H9 (cell line): ENCODE data around the gene COL8A1. TPM values are rescaled to one million over a fixed set of nuclear protein-coding genes. Genes with fewer than 3 reads are reported as not detected.
A peak's percentile ranks its signal among the peaks of the same experiment; 100 is the strongest.

ENCODE experiments used
- DNase-seq: peaks from one replicate; pipeline ENCODE4 v3.0.0-alpha.2; 2017
- H2AFZ ChIP-seq: one replicate; pipeline ENCODE4 v1.6.1; 2013; ENCODE audit warnings: mild to moderate bottlenecking, low read length, control low read depth, moderate library complexity
- H2AK5ac ChIP-seq: 2 replicates; pipeline ENCODE4 v1.6.1; 2013; ENCODE audit warnings: low read length, control low read depth, mixed read lengths; ENCODE audit not compliant: insufficient read length
- H2BK120ac ChIP-seq: one replicate; pipeline ENCODE4 v1.6.1; 2013; ENCODE audit warnings: low read depth, mild to moderate bottlenecking, low read length, control low read depth, inconsistent platforms; ENCODE audit not compliant: poor library complexity, severe bottlenecking
- H2BK12ac ChIP-seq: 2 replicates; pipeline ENCODE4 v1.6.1; 2013; ENCODE audit warnings: low read length, control low read depth, mixed read lengths, low read depth; ENCODE audit not compliant: insufficient read length
- H2BK15ac ChIP-seq: 2 replicates; pipeline ENCODE4 v1.6.1; 2013; ENCODE audit warnings: low read depth, low read length, control low read depth
- H2BK20ac ChIP-seq: one replicate; pipeline ENCODE4 v1.6.1; 2013; ENCODE audit warnings: low read depth, mild to moderate bottlenecking, low read length, control low read depth, inconsistent platforms; ENCODE audit not compliant: poor library complexity, severe bottlenecking
- H2BK5ac ChIP-seq: 2 replicates; pipeline ENCODE4 v1.6.1; 2013; ENCODE audit warnings: low read length, control low read depth, mixed read lengths; ENCODE audit not compliant: insufficient read length
- H3K14ac ChIP-seq: 2 replicates; pipeline ENCODE4 v1.6.1; 2013; ENCODE audit warnings: low read length, control low read depth; ENCODE audit not compliant: insufficient read depth
- H3K18ac ChIP-seq: 2 replicates; pipeline ENCODE4 v1.6.1; 2013; ENCODE audit warnings: low read depth, mild to moderate bottlenecking, mixed read lengths, low read length, control low read depth; ENCODE audit not compliant: insufficient read length
- H3K23ac ChIP-seq: 2 replicates; pipeline ENCODE4 v1.6.1; 2013; ENCODE audit warnings: low read length, control low read depth, mixed read lengths, low read depth; ENCODE audit not compliant: insufficient read length
- H3K23me2 ChIP-seq: 2 replicates; pipeline ENCODE4 v1.6.1; 2013; ENCODE audit warnings: low read depth, mild to moderate bottlenecking, mixed read lengths, low read length, control low read depth; ENCODE audit not compliant: insufficient read length, poor library complexity, severe bottlenecking
- H3K27ac ChIP-seq: 2 replicates; pipeline ENCODE4 v1.5.1; 2013; ENCODE audit warnings: low read length, control low read depth, mixed read lengths, low read depth; ENCODE audit not compliant: insufficient read length
- H3K27me3 ChIP-seq: 2 replicates; pipeline ENCODE4 v1.6.1; 2013; ENCODE audit warnings: low read length, control low read depth, inconsistent platforms; ENCODE audit not compliant: insufficient read depth
- H3K4ac ChIP-seq: 2 replicates; pipeline ENCODE4 v1.6.1; 2013; ENCODE audit warnings: low read depth, mild to moderate bottlenecking, control low read depth, inconsistent platforms, low read length, moderate library complexity
- H3K4me1 ChIP-seq: 2 replicates; pipeline ENCODE4 v1.6.1; 2013; ENCODE audit warnings: low read length, control low read depth, inconsistent platforms; ENCODE audit not compliant: insufficient read depth
- H3K4me2 ChIP-seq: 2 replicates; pipeline ENCODE4 v1.6.1; 2013; ENCODE audit warnings: low read length, control low read depth, mixed read lengths; ENCODE audit not compliant: insufficient read length, insufficient read depth
- H3K56ac ChIP-seq: 2 replicates; pipeline ENCODE4 v1.6.1; 2013; ENCODE audit warnings: low read depth, mild to moderate bottlenecking, mixed read lengths, low read length, control low read depth; ENCODE audit not compliant: insufficient read length
- H3K79me1 ChIP-seq: 2 replicates; pipeline ENCODE4 v1.6.1; 2013; ENCODE audit warnings: low read depth, mild to moderate bottlenecking, moderate library complexity, low read length, control low read depth, inconsistent platforms; ENCODE audit not compliant: insufficient read depth, poor library complexity, severe bottlenecking
- H3K79me2 ChIP-seq: 2 replicates; pipeline ENCODE4 v1.6.1; 2013; ENCODE audit warnings: low read length, control low read depth, inconsistent platforms; ENCODE audit not compliant: insufficient read depth
- H3K9ac ChIP-seq: 2 replicates; pipeline ENCODE4 v1.6.1; 2013; ENCODE audit warnings: low read length, control low read depth, mixed read lengths; ENCODE audit not compliant: insufficient read length; ENCODE audit errors: extremely low read depth
- H3K9me3 ChIP-seq: one replicate; pipeline ENCODE4 v1.6.1; 2013; ENCODE audit warnings: low read depth, low read length, inconsistent platforms; ENCODE audit not compliant: control insufficient read depth
- H3T11ph ChIP-seq: one replicate; pipeline ENCODE4 v1.6.1; 2013; ENCODE audit warnings: mild to moderate bottlenecking, low read length, control low read depth, inconsistent platforms
- H4K20me1 ChIP-seq: one replicate; pipeline ENCODE4 v1.6.1; 2013; ENCODE audit not compliant: control insufficient read depth, insufficient read length, insufficient read depth
- H4K5ac ChIP-seq: 2 replicates; pipeline ENCODE4 v1.6.1; 2013; ENCODE audit warnings: low read depth, mild to moderate bottlenecking, mixed read lengths, low read length, control low read depth; ENCODE audit not compliant: insufficient read length
- H4K8ac ChIP-seq: replicated peaks from 2 replicates; pipeline ENCODE4 v1.6.1; 2013; ENCODE audit warnings: low read length, control low read depth, mixed read lengths, low read depth; ENCODE audit not compliant: insufficient read length
- H4K91ac ChIP-seq: 2 replicates; pipeline ENCODE4 v1.6.1; 2013; ENCODE audit warnings: low read depth, mild to moderate bottlenecking, moderate library complexity, mixed read lengths, low read length, control low read depth; ENCODE audit not compliant: insufficient read length
- H3K27ac Mint-ChIP-seq, 3 experiments: 2 replicates in 2 of 3; 3 replicates in 1 of 3; pipeline ENCODE4 v1.8.0; 2020 to 2021; ENCODE audit warnings: mixed read lengths in 3 of 3, mild to moderate bottlenecking in 1 of 3, moderate library complexity in 1 of 3
- H3K27me3 Mint-ChIP-seq: 2 replicates; pipeline ENCODE4 v1.8.0; 2021; ENCODE audit warnings: low read depth, mild to moderate bottlenecking, moderate library complexity, mixed read lengths
- H3K36me3 Mint-ChIP-seq, 3 experiments: 2 replicates in 2 of 3; 3 replicates in 1 of 3; pipeline ENCODE4 v1.8.0; 2020 to 2021; ENCODE audit warnings: low read depth in 3 of 3, mixed read lengths in 3 of 3; ENCODE audit not compliant: insufficient read depth in 1 of 3
- H3K4me1 Mint-ChIP-seq, 2 experiments: 2 replicates each; pipeline ENCODE4 v1.8.0; 2020; ENCODE audit warnings: mixed read lengths in 2 of 2
- H3K4me3 Mint-ChIP-seq, 2 experiments: 2 replicates in 1 of 2; 3 replicates in 1 of 2; pipeline ENCODE4 v1.8.0; 2020 to 2021; ENCODE audit warnings: mild to moderate bottlenecking in 2 of 2, mixed read lengths in 2 of 2, moderate library complexity in 1 of 2
- H3K9me3 Mint-ChIP-seq, 2 experiments: 2 replicates in 1 of 2; 3 replicates in 1 of 2; pipeline ENCODE4 v1.8.0; 2020; ENCODE audit warnings: mild to moderate bottlenecking in 2 of 2, mixed read lengths in 2 of 2, moderate library complexity in 1 of 2
- WGBS: extraction: QIAGEN DNeasy Blood & Tissue Kit; methylation state at CpG from one replicate; pipeline ENCODE4 v1.1.7; 2013; ENCODE audit warnings: missing lambda C conversion rate, low lambda C conversion rate, mixed read lengths; ENCODE audit not compliant: insufficient read length; ENCODE audit errors: extremely low coverage; 5-methylcytosine and 5-hydroxymethylcytosine counted together
- total RNA-seq: library from RNA; stranded (reverse); gene quantifications from 2 replicates; pipeline ENCODE4 v1.2.1, GENCODE V29; 2021
- TF ChIP-seq, protein P1 (sequence below): fragments of 200-600 bp; sonication (generic); conservative IDR thresholded peaks from 3 replicates; pipeline ENCODE4 v1.8.0; 2021; ENCODE audit warnings: antibody characterized with exemption, mild to moderate bottlenecking

The COL8A1 gene
- total RNA-seq, 1 experiment from 2014 or later: 0.17 TPM

DNA sequence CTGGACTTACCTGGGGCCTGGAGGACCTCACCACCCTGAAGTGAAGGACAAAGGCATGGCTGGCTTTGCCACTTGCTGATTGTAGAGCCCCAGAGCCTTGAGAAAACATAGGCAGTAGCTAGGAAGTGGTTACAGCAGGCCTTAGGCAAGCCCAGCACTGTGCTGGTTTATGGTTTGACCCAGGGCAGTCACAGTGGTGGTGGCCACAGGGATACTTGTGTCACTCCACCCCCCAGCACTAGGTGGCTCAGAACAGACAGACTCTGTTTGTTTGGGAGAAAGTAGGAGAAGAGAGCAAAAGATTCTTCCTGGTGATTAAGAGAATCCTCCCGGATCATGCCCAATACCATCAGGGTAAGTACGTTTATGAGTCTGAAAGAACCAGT lies 13.2 kb upstream of the COL8A1 start:
- Histone ChIP-seq H3K27me3 (no peaks in the 10 kb centered on the region), H3K18ac (no peak overlapping the region), H2AFZ (no peak overlapping the region), H4K5ac (no peak overlapping the region), H3K27ac (no peak overlapping the region), H3K4me1 (no peaks in the 10 kb centered on the region), H3K9ac (no peak overlapping the region), H3T11ph (no peak overlapping the region), H2BK15ac (no peak overlapping the region), H4K91ac (no peak overlapping the region), H3K4me2 (no peak overlapping the region), H3K79me1 (no peaks in the 10 kb centered on the region), H3K9me3 (no peaks in the 10 kb centered on the region), H3K14ac (no peak overlapping the region), H3K79me2 (no peaks in the 10 kb centered on the region), H3K56ac (no peak overlapping the region), H2BK12ac (no peak overlapping the region), H2BK5ac (no peak overlapping the region), H3K23ac (no peak overlapping the region), H4K8ac (no peak overlapping the region), H2AK5ac (no peak overlapping the region), H3K4ac (no peak overlapping the region), H2BK120ac (no peak overlapping the region), H3K23me2 (no peaks in the 10 kb centered on the region), H4K20me1 (no peaks in the 10 kb centered on the region), H2BK20ac (no peak overlapping the region)
- DNase-seq: no peak
- no peaks in the 10 kb centered on the region for H3K27me3 Mint-ChIP-seq
- no peaks in the 10 kb centered on the region for H3K36me3 Mint-ChIP-seq
- H3K4me3 Mint-ChIP-seq: no peak overlapping the region
- TF ChIP-seq, protein P1, sequence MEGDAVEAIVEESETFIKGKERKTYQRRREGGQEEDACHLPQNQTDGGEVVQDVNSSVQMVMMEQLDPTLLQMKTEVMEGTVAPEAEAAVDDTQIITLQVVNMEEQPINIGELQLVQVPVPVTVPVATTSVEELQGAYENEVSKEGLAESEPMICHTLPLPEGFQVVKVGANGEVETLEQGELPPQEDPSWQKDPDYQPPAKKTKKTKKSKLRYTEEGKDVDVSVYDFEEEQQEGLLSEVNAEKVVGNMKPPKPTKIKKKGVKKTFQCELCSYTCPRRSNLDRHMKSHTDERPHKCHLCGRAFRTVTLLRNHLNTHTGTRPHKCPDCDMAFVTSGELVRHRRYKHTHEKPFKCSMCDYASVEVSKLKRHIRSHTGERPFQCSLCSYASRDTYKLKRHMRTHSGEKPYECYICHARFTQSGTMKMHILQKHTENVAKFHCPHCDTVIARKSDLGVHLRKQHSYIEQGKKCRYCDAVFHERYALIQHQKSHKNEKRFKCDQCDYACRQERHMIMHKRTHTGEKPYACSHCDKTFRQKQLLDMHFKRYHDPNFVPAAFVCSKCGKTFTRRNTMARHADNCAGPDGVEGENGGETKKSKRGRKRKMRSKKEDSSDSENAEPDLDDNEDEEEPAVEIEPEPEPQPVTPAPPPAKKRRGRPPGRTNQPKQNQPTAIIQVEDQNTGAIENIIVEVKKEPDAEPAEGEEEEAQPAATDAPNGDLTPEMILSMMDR: peak; percentile 22; the same call in 2 of the 3 replicates
- no CpG with 5 or more reads among the region's 2 CpGs for WGBS
- no peaks in the 10 kb centered on the region for H3K4me1 Mint-ChIP-seq
- H3K9me3 Mint-ChIP-seq: no peaks in the 10 kb centered on the region
- H3K27ac Mint-ChIP-seq: peak overlapping the region in 1 of 3 experiments; percentile 29; a peak in 1 of 7 replicates
